Fibroblast of the aortic adventitia (primary cell): Measurements from ENCODE around the gene PLCL2. TPM values are rescaled to one million over a fixed set of nuclear protein-coding genes. Genes with fewer than 3 reads are reported as not detected.
A peak's percentile ranks its signal among the peaks of the same experiment; 100 is the strongest.

Experiments
- DNase-seq: peaks from one replicate; pipeline ENCODE4 v3.0.0-alpha.2; 2010; ENCODE audit warnings: low read depth
- H3K4me3 ChIP-seq: 2 replicates; pipeline ENCODE4 v1.5.1; 2011; ENCODE audit warnings: low read depth, mild to moderate bottlenecking, control low read depth, low read length, moderate library complexity
- total RNA-seq: library from RNA; depleted of rRNA; stranded (reverse); fragments of >200 nt; gene quantifications from 2 replicates; pipeline ENCODE4 v1.2.3, GENCODE V29; 2012; ENCODE audit warnings: low replicate concordance
- TF ChIP-seq, protein P1 (sequence below): IDR thresholded peaks from 2 replicates; pipeline ENCODE4 v1.5.1; 2011; ENCODE audit warnings: mild to moderate bottlenecking, low read length, control low read depth, inconsistent platforms; ENCODE audit not compliant: insufficient read depth

Gene PLCL2
- total RNA-seq, result 11.6 and 22.7 TPM in 2 replicates

DNA sequence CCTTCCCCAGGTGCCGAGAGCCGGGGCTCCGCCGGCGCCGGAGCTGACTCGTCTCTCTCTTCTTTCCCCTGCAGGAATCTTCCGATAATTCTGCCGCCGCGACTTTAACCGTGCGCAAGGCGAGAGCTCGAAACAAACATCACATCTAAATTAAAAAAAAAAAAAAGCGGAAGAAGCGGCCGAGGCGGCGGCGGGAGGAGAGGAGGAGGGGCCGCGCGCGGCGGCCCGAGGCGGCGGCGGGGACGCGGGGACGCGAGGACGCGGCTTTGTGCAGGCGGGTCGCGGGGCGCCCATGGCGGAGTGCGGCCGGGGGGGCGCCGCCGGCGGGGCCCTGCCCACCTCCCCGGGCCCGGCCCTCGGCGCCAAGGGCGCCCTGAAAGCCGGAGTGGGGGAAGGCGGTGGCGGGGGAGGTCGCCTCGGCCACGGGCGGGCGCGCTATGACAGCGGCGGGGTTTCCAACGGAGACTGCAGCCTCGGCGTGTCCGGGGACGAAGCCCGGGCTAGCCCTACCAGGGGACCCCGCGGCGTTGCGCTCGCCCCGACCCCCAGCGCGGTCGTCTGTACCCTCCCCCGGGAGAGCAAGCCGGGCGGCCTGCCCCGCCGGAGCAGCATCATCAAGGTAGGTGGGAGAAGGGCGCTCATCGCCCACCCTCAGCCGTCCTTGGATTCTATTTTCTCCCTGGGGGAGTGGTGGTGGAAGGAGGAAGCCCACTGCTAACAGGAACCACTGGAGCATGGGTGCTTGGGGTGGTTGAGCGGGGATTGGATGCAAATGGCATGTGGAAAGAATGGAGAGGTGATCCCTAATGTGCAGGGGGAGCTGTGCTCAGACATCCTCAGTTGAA, at the start of gene PLCL2:
Gene PLCL2 (plus strand): TSS at position 208 of the 845 bp plus-strand sequence. CDS start 85 bp downstream, at position 293.
- peak; percentile 55 for DNase-seq
- TF ChIP-seq, protein P1, sequence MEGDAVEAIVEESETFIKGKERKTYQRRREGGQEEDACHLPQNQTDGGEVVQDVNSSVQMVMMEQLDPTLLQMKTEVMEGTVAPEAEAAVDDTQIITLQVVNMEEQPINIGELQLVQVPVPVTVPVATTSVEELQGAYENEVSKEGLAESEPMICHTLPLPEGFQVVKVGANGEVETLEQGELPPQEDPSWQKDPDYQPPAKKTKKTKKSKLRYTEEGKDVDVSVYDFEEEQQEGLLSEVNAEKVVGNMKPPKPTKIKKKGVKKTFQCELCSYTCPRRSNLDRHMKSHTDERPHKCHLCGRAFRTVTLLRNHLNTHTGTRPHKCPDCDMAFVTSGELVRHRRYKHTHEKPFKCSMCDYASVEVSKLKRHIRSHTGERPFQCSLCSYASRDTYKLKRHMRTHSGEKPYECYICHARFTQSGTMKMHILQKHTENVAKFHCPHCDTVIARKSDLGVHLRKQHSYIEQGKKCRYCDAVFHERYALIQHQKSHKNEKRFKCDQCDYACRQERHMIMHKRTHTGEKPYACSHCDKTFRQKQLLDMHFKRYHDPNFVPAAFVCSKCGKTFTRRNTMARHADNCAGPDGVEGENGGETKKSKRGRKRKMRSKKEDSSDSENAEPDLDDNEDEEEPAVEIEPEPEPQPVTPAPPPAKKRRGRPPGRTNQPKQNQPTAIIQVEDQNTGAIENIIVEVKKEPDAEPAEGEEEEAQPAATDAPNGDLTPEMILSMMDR, result no peak
- H3K4me3 ChIP-seq, result peak within 1 kb of the TSS; percentile 90

- peak; percentile 3 for DNase-seq
- TF ChIP-seq, protein P1, result no peak
- no peak overlapping the region for H3K4me3 ChIP-seq
Observed at GRCh38 chr3:16836505-16837237, 48.1 kb upstream of the PLCL2 start.

DNA sequence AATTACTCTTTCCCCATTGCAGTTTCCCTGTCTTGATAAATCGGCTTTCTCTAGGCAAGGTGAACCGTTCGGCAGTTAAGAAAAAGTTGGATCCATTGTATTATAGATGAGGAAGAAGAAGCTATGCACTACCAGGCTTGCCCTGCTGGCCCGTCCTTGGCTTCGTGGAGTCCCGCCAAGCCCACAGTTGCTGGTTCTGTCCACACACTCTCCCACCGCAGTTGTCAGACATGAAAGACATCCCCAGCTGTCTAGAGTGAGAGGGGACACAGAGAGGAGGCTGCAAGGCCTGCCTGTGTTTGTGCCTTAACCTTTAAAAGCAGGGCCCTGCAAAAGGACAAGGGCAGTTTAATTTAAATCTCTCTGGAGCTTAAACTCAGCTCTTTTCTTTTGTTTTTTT, 47.2 kb upstream of the PLCL2 start:
- TF ChIP-seq, protein P1, result no peak
- no peak for DNase-seq

GRCh38 chr3:16838561-16838960, 46.2 kb upstream of the PLCL2 start:
- no peak for DNase-seq

More for the DNA sequence above, 47.2 kb upstream of the PLCL2 start:
- H3K4me3 ChIP-seq, result no peak overlapping the region

DNA sequence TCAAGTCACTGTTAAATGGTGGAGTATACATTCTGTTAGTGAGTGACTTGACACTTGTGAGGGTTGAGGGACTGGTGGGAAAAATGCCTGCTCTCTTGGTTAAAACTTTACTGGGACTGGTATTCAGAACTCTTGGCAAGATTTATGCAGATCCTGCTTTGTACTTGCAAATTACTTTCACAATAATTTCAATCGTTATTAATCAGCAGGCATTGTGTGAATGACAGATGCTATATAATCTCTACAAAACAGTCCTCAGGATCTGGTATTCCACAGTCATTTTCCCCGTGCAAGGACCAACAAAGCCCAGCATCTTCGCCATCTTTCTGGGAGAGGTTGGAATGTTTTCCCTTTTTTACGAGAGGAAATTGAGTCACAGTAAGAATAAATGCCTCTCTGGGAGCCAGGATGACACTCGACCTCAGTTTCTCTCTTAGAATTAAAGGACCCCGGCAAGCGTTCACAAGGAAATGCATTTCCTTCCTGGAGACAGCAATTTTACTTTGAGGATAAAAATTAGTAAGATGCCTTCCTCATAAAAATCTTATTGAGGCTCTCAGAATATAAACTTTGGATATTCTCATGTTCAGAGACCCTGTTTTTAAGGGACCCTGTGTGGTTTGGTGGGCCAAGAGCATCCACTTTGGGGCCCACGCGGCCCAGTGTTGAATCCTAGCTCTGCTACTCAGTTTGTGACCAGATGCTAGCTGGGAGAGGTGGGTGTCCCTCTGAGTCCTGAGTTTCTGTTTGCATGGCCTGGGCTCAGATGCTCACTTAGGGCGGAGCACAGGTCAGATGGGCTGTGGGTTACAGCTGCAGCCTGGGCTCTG, 45.3 kb upstream of the PLCL2 start:
- H3K4me3 ChIP-seq, result no peak overlapping the region
- TF ChIP-seq, protein P1, result no peak
- DNase-seq, result no peak

More at GRCh38 chr3:16838561-16838960, 46.2 kb upstream of the PLCL2 start:
- TF ChIP-seq, protein P1, result no peak
- no peak overlapping the region for H3K4me3 ChIP-seq

GRCh38 chr3:16840101-16840424, 44.7 kb upstream of the PLCL2 start:
- DNase-seq, result peak; percentile 22
- TF ChIP-seq, protein P1, result no peak

More at GRCh38 chr3:16840101-16840424, 44.7 kb upstream of the PLCL2 start:
- no peak overlapping the region for H3K4me3 ChIP-seq
